ENCODE measurements around the gene TSHZ1. TPM values are rescaled to one million over a fixed set of nuclear protein-coding genes. Genes with fewer than 3 reads are reported as not detected.

Gene TSHZ1
- total and polyA plus RNA-seq, 2 experiments from 2014 or later: 2.2 to 4.4 TPM

- no peak for DNase-seq
- H3K79me2 ChIP-seq (ENCODE audit: insufficient read depth): peaks cover 7% of the 10 kb centered on the region
- H3K9ac ChIP-seq: no peak overlapping the region
- TF ChIP-seq EZH2 (IDR thresholded peaks at IDR 0.05; ENCODE audit: insufficient read depth, poor library complexity, severe bottlenecking) (no peak), EZH2phosphoT487 (IDR thresholded peaks at IDR 0.05; ENCODE audit: insufficient read depth, low read depth) (no peak)
- no peak overlapping the region for H3K4me2 ChIP-seq (ENCODE audit: unreplicated experiment)
- H3K4me1 ChIP-seq (ENCODE audit: insufficient read depth): no peaks in the 10 kb centered on the region
- no peaks in the 10 kb centered on the region for H4K20me1 ChIP-seq (ENCODE audit: insufficient read depth)
- in situ Hi-C loops (cut with MboI): no loop called here
- H3K36me3 ChIP-seq (ENCODE audit: low read depth): no peaks in the 10 kb centered on the region
- no peaks in the 10 kb centered on the region for H3F3A ChIP-seq (ENCODE audit: insufficient read depth)
- H3K4me3 ChIP-seq: no peak overlapping the region
- 92 to 96% methylated on average over 4 of the region's 4 CpGs for WGBS, 2 experiments (ENCODE audit: low coverage in 1 of 2, low lambda C conversion rate in 2 of 2, missing lambda C conversion rate in 2 of 2)
- no peaks in the 10 kb centered on the region for H3K9me2 ChIP-seq (ENCODE audit: insufficient read depth)
- H3K27me3 ChIP-seq (replicated peaks; ENCODE audit: insufficient read depth): no peaks in the 10 kb centered on the region
- no peak overlapping the region for H2AFZ ChIP-seq
- H3K9me3 ChIP-seq (ENCODE audit: low read depth): no peaks in the 10 kb centered on the region
- H3K27ac ChIP-seq: no peak overlapping the region
These were observed 51.9 kb downstream of the TSHZ1 start for GRCh38 chr18:75262511-75262910.

GRCh38 chr18:75264195-75264594 is 53.6 kb downstream of the TSHZ1 start:
- in situ Hi-C loops (cut with MboI): no loop called here

GRCh38 chr18:75264926-75265597 is 54.5 kb downstream of the TSHZ1 start:
- Histone ChIP-seq H3K9me2 (ENCODE audit: insufficient read depth) (no peaks in the 10 kb centered on the region), H3K9ac (no peak overlapping the region), H3K4me2 (ENCODE audit: unreplicated experiment) (no peak overlapping the region), H3K4me1 (ENCODE audit: insufficient read depth) (no peaks in the 10 kb centered on the region), H3K27ac (no peak overlapping the region), H2AFZ (no peak overlapping the region), H3K36me3 (ENCODE audit: low read depth) (no peaks in the 10 kb centered on the region), H4K20me1 (ENCODE audit: insufficient read depth) (no peaks in the 10 kb centered on the region), H3K4me3 (no peak overlapping the region), H3K27me3 (replicated peaks; ENCODE audit: insufficient read depth) (no peaks in the 10 kb centered on the region), H3F3A (ENCODE audit: insufficient read depth) (no peaks in the 10 kb centered on the region), H3K79me2 (ENCODE audit: insufficient read depth) (peaks cover 10% of the 10 kb centered on the region; the same call in 1 of the 2 replicates), H3K9me3 (ENCODE audit: low read depth) (no peaks in the 10 kb centered on the region)
- DNase-seq: no peak
- in situ Hi-C loops (cut with MboI): no loop called here
- TF ChIP-seq EZH2phosphoT487 (IDR thresholded peaks at IDR 0.05; ENCODE audit: insufficient read depth, low read depth): no peak
- TF ChIP-seq EZH2 (IDR thresholded peaks at IDR 0.05; ENCODE audit: insufficient read depth, poor library complexity, severe bottlenecking): no peak
- WGBS, 2 experiments (ENCODE audit: low coverage in 1 of 2, low lambda C conversion rate in 2 of 2, missing lambda C conversion rate in 2 of 2): 89 to 90% methylated on average over 11 of the region's 11 CpGs

More at GRCh38 chr18:75264195-75264594, 53.6 kb downstream of the TSHZ1 start:
- no peak overlapping the region for H3K4me2 ChIP-seq (ENCODE audit: unreplicated experiment)
- H3K4me3 ChIP-seq: no peak overlapping the region
- peaks cover 6% of the 10 kb centered on the region; the same call in 1 of the 2 replicates for H3K79me2 ChIP-seq (ENCODE audit: insufficient read depth)
- H3K36me3 ChIP-seq (ENCODE audit: low read depth): no peaks in the 10 kb centered on the region
- DNase-seq: no peak
- 58 to 75% methylated on average over 6 of the region's 6 CpGs for WGBS, 2 experiments (ENCODE audit: low coverage in 1 of 2, low lambda C conversion rate in 2 of 2, missing lambda C conversion rate in 2 of 2)
- TF ChIP-seq EZH2phosphoT487 (IDR thresholded peaks at IDR 0.05; ENCODE audit: insufficient read depth, low read depth): no peak
- TF ChIP-seq EZH2 (IDR thresholded peaks at IDR 0.05; ENCODE audit: insufficient read depth, poor library complexity, severe bottlenecking): no peak
- no peaks in the 10 kb centered on the region for H3K4me1 ChIP-seq (ENCODE audit: insufficient read depth)
- no peaks in the 10 kb centered on the region for H3K27me3 ChIP-seq (replicated peaks; ENCODE audit: insufficient read depth)
- no peaks in the 10 kb centered on the region for H3K9me2 ChIP-seq (ENCODE audit: insufficient read depth)
- no peaks in the 10 kb centered on the region for H4K20me1 ChIP-seq (ENCODE audit: insufficient read depth)
- no peaks in the 10 kb centered on the region for H3K9me3 ChIP-seq (ENCODE audit: low read depth)
- H3F3A ChIP-seq (ENCODE audit: insufficient read depth): no peaks in the 10 kb centered on the region
- no peak overlapping the region for H3K27ac ChIP-seq
- no peak overlapping the region for H3K9ac ChIP-seq
- H2AFZ ChIP-seq: no peak overlapping the region

GRCh38 chr18:75265872-75266271 is 55.3 kb downstream of the TSHZ1 start:
- Histone ChIP-seq H3K4me1 (ENCODE audit: insufficient read depth) (no peaks in the 10 kb centered on the region), H3F3A (ENCODE audit: insufficient read depth) (no peaks in the 10 kb centered on the region), H3K27me3 (replicated peaks; ENCODE audit: insufficient read depth) (no peaks in the 10 kb centered on the region), H3K36me3 (ENCODE audit: low read depth) (no peaks in the 10 kb centered on the region), H3K79me2 (ENCODE audit: insufficient read depth) (0 out of 2 replicates have a peak, but pooled peaks cover 11% of the 10 kb centered on the region), H3K9ac (no peak overlapping the region), H2AFZ (no peak overlapping the region), H3K9me2 (ENCODE audit: insufficient read depth) (no peaks in the 10 kb centered on the region), H4K20me1 (ENCODE audit: insufficient read depth) (no peaks in the 10 kb centered on the region), H3K4me2 (ENCODE audit: unreplicated experiment) (no peak overlapping the region), H3K4me3 (no peak overlapping the region), H3K9me3 (ENCODE audit: low read depth) (no peaks in the 10 kb centered on the region), H3K27ac (no peak overlapping the region)
- in situ Hi-C loops (cut with MboI): no loop called here
- 82% methylated on average over 9 of the region's 9 CpGs for WGBS, 2 experiments (ENCODE audit: low coverage in 1 of 2, low lambda C conversion rate in 2 of 2, missing lambda C conversion rate in 2 of 2)
- DNase-seq: no peak
- no peak for TF ChIP-seq EZH2phosphoT487 (IDR thresholded peaks at IDR 0.05; ENCODE audit: insufficient read depth, low read depth)
- no peak for TF ChIP-seq EZH2 (IDR thresholded peaks at IDR 0.05; ENCODE audit: insufficient read depth, poor library complexity, severe bottlenecking)
